GM21515 (cell line): ENCODE results near the gene CEP85L.

Experiments used
- ATAC-seq: cut with Tn5 transposase; IDR thresholded peaks from one replicate; pipeline ENCODE4 v1.9.1; 2021; ENCODE audit not compliant: unreplicated experiment

Gene CEP85L

GRCh38 chr6:118502169-118502568 is 149.2 kb downstream of the CEP85L start:
- ATAC-seq: no peak

GRCh38 chr6:118501765-118502164 is 149.6 kb downstream of the CEP85L start:
- ATAC-seq: no peak

- ATAC-seq: no peak
Observed at GRCh38 chr6:118501099-118501498, 150.3 kb downstream of the CEP85L start.

DNA sequence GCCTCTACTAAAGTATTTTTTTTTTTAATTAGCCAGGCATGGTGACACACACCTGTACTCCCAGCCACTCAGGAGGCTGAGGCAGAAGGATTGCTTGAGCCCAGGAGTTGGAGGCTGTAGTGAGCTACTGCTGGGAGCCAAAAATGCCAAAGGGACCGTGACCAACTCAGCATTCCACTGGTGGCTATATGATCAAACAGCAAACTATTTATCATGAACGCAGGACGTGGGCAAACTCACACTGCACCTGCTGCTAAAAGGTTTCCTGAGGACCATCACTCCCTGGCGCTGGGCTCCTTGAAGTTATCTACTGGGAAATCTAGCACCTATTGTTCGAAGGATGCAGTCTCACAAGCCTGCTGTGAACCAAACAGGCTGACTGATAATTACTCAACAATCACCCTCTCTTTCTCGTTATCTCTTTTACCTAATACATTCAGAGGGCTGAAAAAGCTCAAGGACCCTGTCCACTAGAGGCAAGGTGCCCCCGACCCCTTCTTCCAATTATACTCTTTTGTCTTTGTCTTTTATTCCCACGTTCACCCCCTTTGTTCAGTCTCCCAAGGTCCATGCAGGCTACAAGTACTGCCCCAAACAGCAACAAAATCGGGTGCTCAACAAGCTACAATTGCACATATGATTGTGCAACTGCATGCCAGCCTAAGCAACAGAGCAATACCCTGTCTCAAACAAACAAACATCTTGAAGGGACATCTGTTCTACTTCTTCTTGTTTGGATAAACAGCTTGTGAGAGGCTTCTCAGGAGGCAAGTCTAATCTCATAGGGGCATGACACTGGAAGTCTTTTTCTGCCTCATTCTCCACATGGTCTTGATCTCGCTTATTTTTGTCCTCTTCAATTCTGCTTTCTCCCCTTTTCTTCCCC is 151.0 kb downstream of the CEP85L start:
- ATAC-seq: no peak

DNA sequence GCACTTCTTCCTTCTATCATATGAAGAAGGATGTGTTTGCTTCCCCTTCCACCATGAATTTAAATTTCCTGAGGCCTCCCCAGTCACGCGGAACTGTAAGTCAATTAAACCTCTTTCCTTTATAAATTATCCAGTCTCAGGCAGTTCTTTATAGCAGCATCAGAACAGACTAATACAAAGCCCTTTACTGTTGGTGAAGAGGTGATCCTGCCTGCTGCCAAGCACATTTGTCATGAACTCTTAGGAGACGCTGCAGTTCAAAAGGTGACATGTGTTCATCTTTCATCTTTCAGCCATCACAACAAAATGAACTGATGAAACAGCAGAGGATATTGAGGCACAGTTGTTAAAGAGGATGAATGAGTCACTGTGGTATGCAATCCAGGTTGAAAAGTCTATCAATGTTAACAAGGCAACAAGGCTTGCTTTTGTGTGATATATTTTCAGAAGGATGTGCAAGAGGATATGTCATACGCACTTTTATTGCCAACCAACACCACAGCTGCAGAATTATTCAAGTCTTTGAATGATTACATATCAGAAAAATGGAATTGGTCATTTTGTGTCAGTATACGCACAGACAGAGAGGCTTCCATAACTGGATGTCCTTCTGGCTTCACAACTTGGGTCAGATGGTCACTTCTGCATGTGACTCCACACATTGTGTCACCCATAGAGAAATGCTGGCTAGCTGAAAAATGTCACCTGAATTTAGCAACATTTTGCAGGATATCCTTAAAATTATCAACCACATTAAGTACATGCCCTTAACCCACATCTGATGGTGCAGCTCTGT is 155.7 kb downstream of the CEP85L start:
- no peak for ATAC-seq

- ATAC-seq: no peak
Observed at GRCh38 chr6:118494091-118494490, 157.3 kb downstream of the CEP85L start.

- ATAC-seq: no peak
Observed at GRCh38 chr6:118489990-118490389, 161.4 kb downstream of the CEP85L start.

DNA sequence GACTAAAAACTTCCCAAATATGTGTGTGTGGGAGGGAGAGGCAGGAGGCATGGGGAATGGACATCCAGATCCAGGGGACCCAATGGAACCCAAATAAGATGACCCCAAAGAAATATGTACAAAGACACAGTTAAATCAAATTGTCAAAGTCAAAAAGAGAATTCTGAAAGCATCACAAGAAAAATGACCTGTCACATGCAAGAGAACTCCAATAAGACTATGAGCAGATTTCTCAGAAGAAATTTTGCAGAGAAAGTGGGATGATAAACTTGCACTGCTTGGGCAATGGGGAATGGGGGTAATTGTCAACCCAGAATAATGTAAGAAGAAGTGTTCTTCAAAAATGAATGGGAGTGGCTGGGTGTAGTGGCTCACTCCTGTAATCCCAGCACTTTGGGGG is 162.8 kb downstream of the CEP85L start:
- no peak for ATAC-seq

DNA sequence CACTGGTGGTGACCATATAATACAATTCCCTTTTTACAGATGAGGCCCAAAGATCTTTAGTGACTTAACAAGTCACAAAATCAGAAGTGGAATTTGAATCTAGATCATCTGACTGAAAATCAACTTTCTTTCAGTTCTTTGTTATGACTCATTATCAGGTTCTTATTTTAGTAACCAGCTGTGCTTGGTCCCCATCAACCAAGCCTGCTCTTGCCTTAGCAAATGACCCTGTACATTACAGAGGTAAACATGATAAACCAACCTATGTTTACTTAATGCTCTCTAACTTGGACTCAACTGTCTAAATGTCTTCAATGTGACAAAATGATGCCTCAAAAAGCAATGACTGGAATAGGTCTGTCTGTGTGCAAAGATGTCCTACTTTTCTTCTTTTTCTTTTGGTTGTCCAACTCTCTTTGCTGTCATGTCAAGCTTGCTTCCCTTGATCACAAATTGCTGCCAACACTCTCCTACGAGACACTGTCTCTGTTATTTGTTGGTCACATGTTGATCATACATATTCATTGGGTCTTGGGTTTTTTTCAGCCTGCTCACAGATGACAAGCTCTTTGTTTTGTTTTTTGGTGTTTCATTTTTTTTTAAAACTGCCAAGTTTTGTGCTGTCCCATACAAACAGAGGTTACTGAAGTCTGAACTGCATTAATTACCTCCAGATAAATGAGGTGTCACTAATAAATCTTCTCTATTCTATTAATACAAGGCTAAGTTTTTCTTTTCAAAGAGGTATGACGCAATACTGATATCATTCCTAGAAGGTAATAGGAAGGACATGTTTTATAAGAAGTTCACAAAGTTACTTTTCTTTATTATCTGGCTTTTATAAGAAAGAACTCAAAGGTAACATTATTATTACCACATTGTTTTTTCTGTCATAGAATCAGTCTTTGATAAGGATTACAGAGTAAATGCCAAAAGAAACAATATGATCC is 165.5 kb downstream of the CEP85L start:
- peak; percentile 95 for ATAC-seq

DNA sequence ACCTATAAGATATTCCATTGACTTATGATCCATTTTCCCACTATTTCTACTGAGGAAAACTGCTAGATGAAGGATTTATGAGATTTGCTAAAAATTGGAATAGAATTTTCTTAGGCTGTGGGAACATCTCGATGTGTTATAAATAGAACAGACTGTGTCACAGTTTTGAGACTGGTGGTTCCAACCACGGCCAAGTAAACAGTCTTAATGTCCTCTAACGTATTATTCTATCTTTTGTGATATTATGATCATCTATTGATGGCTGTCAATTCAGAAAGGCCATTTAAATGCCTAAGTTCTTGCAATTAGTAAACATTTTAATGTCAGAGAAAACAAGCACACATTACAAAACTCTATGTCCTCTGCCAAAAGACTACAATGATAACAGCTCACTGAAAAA is 174.8 kb downstream of the CEP85L start:
- no peak for ATAC-seq

GRCh38 chr6:118473266-118473665 is 178.1 kb downstream of the CEP85L start:
- no peak for ATAC-seq

- no peak for ATAC-seq
Observed at GRCh38 chr6:118469468-118469867, 181.9 kb downstream of the CEP85L start.

DNA sequence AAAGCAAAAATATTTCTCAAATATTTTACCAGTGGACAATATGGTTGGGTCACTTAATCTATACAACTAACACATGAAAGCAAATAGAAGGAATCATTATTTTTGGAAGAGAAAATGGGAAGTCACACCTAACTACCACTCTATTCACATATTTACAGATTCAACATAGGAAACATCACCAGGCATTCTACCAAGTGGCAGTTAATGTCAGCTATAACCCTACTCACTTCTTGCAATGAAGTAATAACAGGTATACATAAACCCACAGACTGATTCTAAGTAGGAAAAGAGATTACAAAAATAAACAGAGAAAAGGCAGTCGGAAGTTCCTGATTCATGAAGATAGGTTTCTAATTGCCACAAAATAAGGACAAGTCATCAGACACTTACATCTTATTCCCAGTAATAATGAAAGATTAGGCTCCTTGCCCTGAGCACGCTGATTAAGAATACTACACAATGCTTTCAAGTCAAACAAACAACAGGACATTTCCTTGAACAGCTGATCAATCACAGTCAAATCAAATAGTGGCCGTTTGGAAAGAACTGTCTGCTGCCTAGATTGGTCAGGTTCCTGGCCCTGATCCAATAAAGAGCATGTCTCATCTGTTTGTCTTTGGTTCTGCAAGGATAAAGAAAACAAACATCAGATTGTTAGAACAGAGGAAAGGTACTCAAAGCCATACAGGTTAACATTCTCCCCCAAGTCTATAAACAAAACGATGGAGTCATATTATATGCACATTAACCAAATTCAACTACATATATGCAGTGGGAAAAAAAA is 182.5 kb downstream of the CEP85L start:
- no peak for ATAC-seq

DNA sequence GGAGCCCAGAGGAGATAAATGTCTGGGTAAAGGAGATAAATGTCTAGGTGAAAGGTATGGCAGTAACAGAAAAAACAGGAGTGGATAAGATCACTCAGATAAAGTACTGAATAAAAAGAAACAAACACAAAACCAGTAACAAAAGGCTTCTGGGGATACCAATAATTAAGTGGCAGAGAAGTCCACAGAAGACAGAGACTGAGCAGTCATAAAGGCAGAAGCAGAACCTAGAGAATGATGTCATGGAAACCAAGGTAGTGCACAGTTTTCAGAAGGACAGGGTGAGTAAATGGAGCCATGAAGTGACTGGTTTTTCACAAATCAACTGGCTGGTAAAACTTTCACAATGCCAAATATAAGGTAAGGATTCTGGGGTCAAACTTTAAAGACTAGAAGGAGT is 184.2 kb downstream of the CEP85L start:
- peak; percentile 72 for ATAC-seq

DNA sequence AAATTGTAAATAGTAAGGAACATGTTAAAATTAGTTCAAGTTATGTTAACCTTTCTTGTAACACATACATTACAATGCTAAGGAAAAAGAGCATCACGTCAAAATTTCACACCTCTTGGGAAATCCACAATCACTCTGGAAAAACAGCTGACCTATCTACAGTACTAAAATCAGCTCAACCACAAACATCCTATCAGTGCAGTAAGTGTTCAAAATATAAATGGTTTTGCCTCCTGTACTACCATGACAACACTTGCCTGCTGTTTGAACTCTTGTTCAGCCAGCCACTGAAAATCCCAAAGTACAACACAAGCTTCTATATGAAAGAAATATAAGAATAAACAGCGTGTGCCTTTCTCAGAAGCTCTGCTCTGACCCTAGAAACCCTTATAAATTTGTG is 186.8 kb downstream of the CEP85L start:
- no peak for ATAC-seq

DNA sequence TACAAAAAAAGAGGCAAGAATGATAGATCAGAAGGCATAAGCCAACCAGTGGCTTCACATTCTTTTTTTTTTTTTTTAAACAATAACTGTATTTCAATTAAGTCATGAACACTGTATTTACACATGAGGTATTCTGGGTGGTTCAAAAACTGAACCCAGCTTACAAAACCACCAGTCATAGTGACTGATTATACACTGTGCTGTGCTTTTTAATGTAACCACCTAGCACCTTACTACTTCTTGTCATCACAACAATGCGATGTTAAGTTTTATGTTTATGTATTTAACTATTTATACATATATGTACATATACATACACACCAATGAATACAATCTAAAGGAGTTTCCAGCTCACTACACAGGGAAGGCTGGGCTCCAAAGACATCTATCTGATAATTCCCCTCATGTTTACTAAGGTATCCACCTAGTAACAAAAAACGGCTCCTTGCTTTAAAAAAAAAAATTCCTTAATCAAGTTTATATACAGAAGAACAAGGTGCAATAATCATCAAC is 190.4 kb downstream of the CEP85L start:
- ATAC-seq: no peak

DNA sequence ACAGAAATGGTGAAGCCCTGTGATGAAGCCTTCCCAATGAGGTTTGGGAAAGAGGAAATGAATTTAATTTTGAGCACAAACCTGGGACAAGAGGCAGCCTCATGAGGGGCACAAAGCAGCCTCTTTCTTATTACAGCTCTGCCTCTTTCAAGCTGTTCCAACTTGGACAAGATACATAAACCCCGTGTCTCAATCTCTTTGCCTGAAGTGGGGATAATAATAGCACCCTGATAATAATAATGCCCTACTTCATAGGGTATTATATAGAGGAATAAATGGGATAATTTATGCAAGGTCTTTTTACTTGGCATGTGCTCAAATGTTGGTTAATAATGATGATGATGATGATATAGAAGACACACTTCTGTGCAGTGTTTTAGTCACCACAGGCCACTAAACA is 194.4 kb downstream of the CEP85L start:
- no peak for ATAC-seq

DNA sequence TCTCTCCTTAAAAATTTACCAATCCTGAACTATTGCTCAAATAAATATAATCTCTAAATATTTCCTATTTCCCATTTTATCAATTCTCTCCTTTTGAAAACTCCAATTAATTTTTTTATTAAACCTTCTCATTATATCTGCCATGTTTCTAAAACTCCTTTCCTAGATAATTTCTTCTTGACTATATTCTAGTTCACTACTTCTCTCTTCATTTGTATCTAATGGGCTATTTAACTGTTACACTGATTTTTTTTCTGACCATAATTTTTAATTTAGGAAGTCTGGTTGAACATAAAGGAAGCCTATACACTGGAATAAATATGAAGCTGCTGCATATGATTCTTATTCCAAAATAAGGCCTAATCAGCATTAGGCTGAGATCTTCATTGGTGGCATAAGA is 199.6 kb downstream of the CEP85L start:
- ATAC-seq: no peak

DNA sequence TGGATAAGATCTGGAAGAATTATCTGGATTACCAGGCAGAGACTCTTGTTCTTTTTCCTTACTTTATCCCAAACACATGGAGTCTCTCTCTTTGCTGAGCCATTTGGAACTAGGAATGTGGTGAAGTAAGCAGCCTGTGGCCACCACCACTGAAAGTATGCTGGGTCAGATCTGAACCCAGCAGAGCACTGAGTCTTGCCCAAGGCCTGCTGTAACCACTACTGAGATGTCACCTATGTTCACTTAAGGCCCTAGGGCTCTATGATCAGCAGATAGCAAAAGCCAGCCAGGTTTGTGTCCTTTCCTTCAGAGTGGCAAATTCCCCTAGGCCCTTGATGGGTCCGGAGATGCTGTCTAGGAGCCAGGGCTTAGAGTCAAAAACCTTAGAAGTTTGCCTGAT is 206.6 kb downstream of the CEP85L start:
- ATAC-seq: no peak

DNA sequence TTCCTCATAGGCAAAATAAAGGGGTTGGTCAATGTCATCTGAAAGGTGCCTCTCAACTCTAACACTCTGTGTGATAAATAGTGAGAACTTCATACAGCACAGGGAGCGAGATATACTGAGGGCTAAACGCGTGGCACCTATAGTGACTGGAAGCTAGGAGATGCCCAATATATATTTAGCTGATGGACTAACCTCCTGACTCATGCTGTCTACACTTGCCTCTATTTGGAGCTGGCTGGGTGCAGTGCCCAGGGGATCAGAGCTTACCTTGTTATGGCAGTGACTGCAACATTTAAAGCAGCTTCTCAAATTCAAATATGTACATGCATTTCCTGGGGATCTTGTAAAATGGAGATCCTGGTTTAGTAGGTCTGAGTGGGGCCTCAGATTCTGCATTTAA is 214.9 kb downstream of the CEP85L start:
- ATAC-seq: no peak
